Stimulated activated CD4-positive, alpha-beta T cell treated with anti-CD3 and anti-CD28 coated beads, TNF-alpha, amount 100 ng/mL, for 4 hours (primary cell): Measurements from ENCODE around the gene VGF.
"Not testable (repeated sequence)": the region's sequence is repeated elsewhere in the genome, so short reads cannot be mapped to it uniquely, and the experiment has no call there.

ENCODE experiments used
- DNase-seq, 3 experiments: peaks; one replicate each; pipeline ENCODE4 v3.0.0-alpha.2; 2020; ENCODE audit warnings: low read depth in 3 of 3

The VGF gene

GRCh38 chr7:101165075-101165957 is at the start of gene VGF:
VGF (minus strand) TSS chr7:101165569; CDS start chr7:101164843, 726 bp downstream.
- peak; percentile 80 to 82 (median 81) for DNase-seq

- DNase-seq, result no peak
Measured at GRCh38 chr7:101212014-101212413, 46.6 kb upstream of the VGF start.

- no peak for DNase-seq
Measured at GRCh38 chr7:101211501-101211900, 46.1 kb upstream of the VGF start.

DNA sequence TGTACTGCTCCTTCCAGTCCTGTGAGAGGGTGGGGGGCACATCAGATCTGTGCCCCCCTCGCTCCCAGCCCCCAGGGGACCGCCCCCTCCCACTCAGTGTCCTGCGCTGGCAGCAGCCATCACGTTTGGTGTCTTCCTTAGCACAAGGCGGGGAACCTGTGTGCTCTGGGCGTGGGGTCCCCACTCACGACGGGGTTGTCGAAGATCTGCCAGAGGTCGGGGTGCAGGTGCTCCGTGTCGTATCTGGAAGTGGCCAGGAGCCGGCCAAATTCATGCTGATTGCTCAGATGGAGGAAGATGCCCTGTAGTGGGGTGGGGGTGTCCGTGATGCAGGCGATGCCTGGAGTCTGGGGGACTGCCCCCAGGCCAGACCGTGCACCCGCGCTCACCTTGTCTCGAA is 44.8 kb upstream of the VGF start:
- DNase-seq, result no peak

GRCh38 chr7:101208794-101209193 is 43.4 kb upstream of the VGF start:
- DNase-seq, result no peak

DNA sequence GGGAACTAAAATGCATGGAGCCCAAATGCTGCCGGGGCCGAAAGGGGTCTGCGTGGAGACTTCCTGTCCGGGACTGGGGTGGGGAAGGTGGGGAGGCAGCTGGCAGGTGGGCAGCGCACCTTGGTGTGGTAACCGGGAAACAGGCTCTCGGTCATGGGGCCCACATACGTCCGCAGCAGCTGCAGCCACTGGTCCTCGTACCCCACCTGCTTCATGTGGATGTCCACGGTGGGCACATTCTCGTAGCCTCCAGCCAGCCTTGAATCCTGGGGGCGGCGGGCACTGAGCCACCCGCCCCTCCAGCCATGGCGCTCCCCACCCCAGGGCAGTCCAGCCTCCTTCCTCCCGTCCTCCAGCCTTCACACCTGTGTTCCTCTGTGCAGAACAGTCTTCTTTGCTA is 42.1 kb upstream of the VGF start:
- DNase-seq, result no peak

DNA sequence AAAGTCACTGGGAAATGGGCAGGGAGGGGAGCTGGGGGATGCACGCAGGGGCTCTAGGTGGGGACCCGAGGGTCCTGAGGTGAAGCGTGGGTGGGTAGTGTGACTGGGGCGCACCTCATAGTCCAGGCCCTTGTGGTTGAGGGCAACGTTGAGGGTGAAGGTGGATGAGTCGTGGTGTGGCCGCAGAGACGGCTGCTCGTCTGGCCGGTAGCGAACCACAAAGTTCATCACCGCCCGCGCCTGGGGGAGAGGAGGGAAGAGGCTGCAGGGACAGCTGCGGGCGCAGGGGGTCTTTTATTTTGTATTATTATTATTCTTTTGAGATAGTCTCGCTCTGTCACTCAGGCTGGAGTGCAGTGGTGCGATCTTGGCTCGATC is 41.3 kb upstream of the VGF start:
- DNase-seq, result no peak

- DNase-seq, result no peak
Measured at GRCh38 chr7:101205901-101206664, 40.7 kb upstream of the VGF start.

DNA sequence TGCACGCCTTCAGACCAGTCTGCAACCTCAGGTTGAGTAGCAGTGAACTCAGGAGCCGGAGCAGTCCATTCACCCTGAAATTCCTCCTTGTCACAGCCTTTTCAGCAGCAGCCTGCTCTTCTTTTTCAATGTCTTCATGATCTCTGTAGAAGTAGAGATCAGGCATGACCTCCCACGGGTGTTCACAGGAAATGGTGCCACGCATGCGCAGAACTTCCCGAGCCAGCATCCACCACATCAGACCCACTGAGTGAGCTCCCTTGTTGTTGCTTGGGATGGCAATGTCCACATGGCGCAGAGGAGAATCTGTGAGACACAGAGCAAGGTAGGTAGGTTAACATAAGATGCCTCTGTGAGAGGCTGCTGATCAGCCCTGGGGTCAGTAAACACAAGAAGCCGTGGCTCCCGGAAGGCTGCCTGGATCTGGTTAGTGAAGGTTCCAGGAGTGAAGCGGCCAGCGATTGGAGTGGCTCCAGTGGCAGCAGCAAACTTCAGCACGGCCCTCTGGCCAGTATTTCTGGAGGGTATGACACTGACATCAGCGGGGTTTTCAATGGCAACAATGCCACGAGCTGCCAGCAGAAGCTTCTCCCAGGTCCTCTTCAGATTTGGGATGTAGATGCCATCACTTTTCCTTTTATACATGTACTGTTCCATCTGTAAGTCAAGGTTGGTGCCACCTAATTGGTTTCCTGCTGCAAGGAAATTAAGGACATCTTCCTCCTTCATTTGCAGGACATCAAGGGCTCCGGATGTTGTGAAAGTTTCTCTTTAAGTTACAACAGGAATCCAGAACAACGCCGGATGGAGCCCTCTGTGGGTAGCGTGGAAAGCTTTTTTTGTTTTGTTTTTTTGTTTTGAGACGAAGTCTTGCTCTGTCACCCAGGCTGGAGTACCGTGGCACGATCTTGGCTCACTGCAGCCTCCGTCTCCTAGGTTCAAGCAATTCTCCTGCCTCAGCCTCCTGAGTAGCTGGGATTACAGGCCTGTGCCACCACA is 38.7 kb upstream of the VGF start:
- not testable (repeated sequence) for DNase-seq

DNA sequence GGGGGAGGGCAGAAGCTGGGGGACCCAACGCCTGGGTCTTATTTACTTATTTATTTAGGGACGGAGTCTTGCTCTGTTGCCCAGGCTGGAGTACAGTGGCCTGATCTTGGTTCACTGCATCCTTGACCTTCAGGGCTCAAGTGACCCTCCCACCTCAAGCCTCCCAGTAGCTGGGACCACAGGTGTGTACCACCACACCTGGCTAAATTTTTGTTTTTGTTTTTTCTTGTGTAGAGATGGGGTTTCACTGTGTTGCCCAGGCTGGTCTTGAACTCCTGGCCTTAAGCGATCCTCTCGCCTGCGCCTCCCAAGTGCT is 37.2 kb upstream of the VGF start:
- DNase-seq, result no peak

DNA sequence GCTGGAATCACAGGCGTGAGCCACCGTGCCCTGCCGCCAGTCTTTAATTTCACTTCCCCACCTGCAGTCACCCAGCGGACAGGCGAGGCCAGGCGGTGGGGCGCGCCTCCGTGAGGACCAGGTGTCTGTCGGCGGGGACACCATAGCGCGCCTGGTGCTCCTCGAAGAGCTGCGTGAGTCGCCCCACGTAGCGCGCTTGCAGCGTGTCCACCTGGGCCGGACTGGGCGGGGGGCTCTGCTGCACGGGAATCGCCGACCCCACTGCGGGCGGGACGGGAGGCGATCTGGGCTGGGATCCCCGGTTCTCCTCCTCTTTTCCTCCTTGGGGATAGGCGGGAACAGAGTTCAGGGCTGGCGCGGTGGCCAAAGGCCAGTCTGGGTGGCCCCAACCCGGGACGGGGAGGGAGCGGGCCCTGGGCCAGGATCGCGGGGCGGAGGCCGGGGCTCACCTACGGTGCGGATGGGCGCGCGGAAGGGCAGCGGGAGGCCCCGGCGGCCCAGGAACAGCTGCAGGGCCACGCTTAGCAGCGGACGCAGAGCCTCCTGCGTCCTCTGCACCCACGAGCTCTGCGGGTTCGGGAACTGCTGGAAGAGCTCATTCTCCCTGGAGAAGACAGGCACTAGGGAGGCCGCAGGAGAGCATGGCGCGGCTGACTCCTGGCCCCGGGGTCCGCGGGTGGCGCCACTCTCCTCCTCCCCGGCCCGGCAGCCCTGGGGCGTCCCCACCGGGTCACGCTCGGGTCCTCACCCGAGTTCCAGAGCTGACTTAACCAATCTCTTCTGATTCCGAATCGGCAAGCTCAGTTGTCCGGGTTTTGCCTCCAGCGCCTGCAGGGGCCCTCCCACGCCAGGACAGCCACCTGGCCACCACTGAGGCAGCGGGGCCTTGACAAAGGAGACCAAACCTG is 36.6 kb upstream of the VGF start:
- DNase-seq, result no peak

- DNase-seq, result no peak
Measured at GRCh38 chr7:101200862-101201599, 35.7 kb upstream of the VGF start, which contains the start of gene MOGAT3. MOGAT3 (minus strand) TSS chr7:101201036; CDS start chr7:101200854, 182 bp downstream.

- no peak for DNase-seq
Measured at GRCh38 chr7:101200504-101200861, 35.1 kb upstream of the VGF start.

DNA sequence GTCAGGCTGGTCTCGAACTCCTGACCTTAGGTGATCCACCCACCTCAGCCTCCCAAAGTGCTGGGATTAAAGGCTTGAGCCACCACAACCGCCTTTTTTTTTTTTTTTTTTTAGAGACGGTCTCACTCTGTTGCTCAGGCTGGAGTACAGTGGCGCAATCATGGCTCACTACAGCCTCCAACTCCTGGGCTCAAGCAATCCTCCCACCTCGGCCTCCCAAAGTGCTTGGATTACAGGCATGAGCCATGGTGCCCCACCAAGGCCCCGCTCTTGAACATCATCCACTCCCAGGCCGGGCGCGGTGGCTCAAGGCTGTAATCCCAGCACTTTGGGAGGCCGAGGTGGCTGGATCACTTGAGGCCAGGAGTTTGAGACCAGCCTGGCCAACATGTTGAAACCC is 34.2 kb upstream of the VGF start:
- DNase-seq, result not testable (repeated sequence)

DNA sequence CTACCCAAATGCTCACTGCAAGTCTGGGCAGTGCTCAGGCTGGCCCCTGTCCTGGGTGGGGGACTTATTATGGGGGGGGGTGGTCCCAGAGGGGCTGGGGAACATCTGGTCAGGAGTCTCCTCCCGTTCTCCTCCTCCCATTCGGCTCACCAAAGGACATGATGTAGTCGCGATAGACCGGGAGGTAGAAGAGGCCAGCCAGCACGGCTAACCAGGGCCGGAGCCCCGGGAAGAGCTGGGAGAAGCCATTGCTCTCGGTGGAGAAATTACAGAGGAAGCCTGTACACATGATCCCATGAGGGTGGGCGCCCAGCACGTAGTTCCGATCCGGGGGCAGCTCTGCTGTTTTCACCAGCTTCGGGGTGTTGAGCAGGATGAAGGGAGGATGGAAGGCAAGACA is 33.1 kb upstream of the VGF start:
- DNase-seq, result no peak

- DNase-seq, result no peak
Measured at GRCh38 chr7:101197991-101198390, 32.6 kb upstream of the VGF start.

- DNase-seq, result no peak
Measured at GRCh38 chr7:101195884-101196283, 30.5 kb upstream of the VGF start.

GRCh38 chr7:101189109-101189508 is 23.7 kb upstream of the VGF start:
- DNase-seq, result no peak

- DNase-seq, result no peak
Measured at GRCh38 chr7:101186844-101187428, 21.6 kb upstream of the VGF start.

- DNase-seq, result no peak
Measured at GRCh38 chr7:101186194-101186593, 20.8 kb upstream of the VGF start.
